Mesenchymal stem cell (in vitro differentiated cells and primary cell): Measurements from ENCODE around the gene HES1.

Experiments used
- DNase-seq: peaks from one replicate; pipeline ENCODE4 v3.0.0-alpha.2; 2013
- H2AFZ ChIP-seq: one replicate; pipeline ENCODE4 v1.6.1; 2013; ENCODE audit warnings: low read depth, mild to moderate bottlenecking, control low read depth, inconsistent platforms, low read length, moderate library complexity
- H2AK5ac ChIP-seq: 2 replicates; pipeline ENCODE4 v1.6.1; 2013; ENCODE audit warnings: low read length, moderate library complexity, mild to moderate bottlenecking, inconsistent platforms; ENCODE audit not compliant: severe bottlenecking
- H2BK120ac ChIP-seq: one replicate; pipeline ENCODE4 v1.6.1; 2013; ENCODE audit warnings: low read depth, mild to moderate bottlenecking, inconsistent platforms, low read length, moderate library complexity
- H2BK12ac ChIP-seq, 2 experiments: one replicate each; pipeline ENCODE4 v1.6.1; 2013; ENCODE audit warnings: inconsistent platforms in 2 of 2, low read length in 2 of 2, mild to moderate bottlenecking in 2 of 2, moderate library complexity in 2 of 2, control low read depth in 1 of 2
- H2BK15ac ChIP-seq: one replicate; pipeline ENCODE4 v1.6.1; 2013; ENCODE audit warnings: mild to moderate bottlenecking, low read depth, inconsistent platforms; ENCODE audit not compliant: poor library complexity, severe bottlenecking
- H2BK5ac ChIP-seq: 2 replicates; pipeline ENCODE4 v1.6.1; 2013; ENCODE audit warnings: low read depth, mild to moderate bottlenecking, low read length, control low read depth, inconsistent platforms; ENCODE audit not compliant: poor library complexity, severe bottlenecking
- H3K14ac ChIP-seq, 2 experiments: one replicate each; pipeline ENCODE4 v1.6.1; 2013; ENCODE audit warnings: inconsistent platforms in 2 of 2, low read length in 2 of 2, control low read depth in 1 of 2, mild to moderate bottlenecking in 1 of 2, moderate library complexity in 1 of 2
- H3K18ac ChIP-seq, 2 experiments: one replicate each; pipeline ENCODE4 v1.6.1; 2013; ENCODE audit warnings: inconsistent platforms in 2 of 2, low read length in 2 of 2, control low read depth in 1 of 2, low read depth in 1 of 2, mild to moderate bottlenecking in 1 of 2
- H3K23ac ChIP-seq, 2 experiments: one replicate each; pipeline ENCODE4 v1.6.1; 2013; ENCODE audit warnings: inconsistent platforms in 2 of 2, low read length in 2 of 2, mild to moderate bottlenecking in 2 of 2, moderate library complexity in 2 of 2, control low read depth in 1 of 2
- H3K27ac ChIP-seq: 2 replicates; pipeline ENCODE4 v1.5.1; 2013; ENCODE audit warnings: mild to moderate bottlenecking, moderate library complexity, low read length, control low read depth, inconsistent platforms; ENCODE audit not compliant: poor library complexity, severe bottlenecking
- H3K27me3 ChIP-seq, 2 experiments: 2 replicates each; pipeline versions ENCODE4 v1.6.1 to v1.7.0; 2013; ENCODE audit warnings: low read length in 2 of 2, mild to moderate bottlenecking in 2 of 2, moderate library complexity in 2 of 2, control low read depth in 1 of 2, inconsistent platforms in 1 of 2; ENCODE audit not compliant: control insufficient read depth in 1 of 2, insufficient read depth in 1 of 2
- H3K36me3 ChIP-seq, 2 experiments: 2 replicates each; pipeline versions ENCODE4 v1.6.1 to v1.7.0; 2013; ENCODE audit warnings: low read length in 2 of 2, control low read depth in 1 of 2, inconsistent platforms in 1 of 2, low read depth in 1 of 2, mild to moderate bottlenecking in 1 of 2; ENCODE audit not compliant: insufficient read depth in 2 of 2, control insufficient read depth in 1 of 2
- H3K4ac ChIP-seq, 2 experiments: one replicate each; pipeline ENCODE4 v1.6.1; 2013; ENCODE audit warnings: inconsistent platforms in 2 of 2, low read length in 2 of 2, mild to moderate bottlenecking in 2 of 2, moderate library complexity in 2 of 2, control low read depth in 1 of 2, low read depth in 1 of 2
- H3K4me1 ChIP-seq: 2 replicates; pipeline ENCODE4 v1.6.1; 2013; ENCODE audit warnings: low read depth, low read length, control low read depth; ENCODE audit not compliant: control insufficient read depth, insufficient read depth
- H3K4me2 ChIP-seq: 2 replicates; pipeline ENCODE4 v1.6.1; 2013; ENCODE audit warnings: low read length, mild to moderate bottlenecking, inconsistent platforms; ENCODE audit not compliant: poor library complexity, severe bottlenecking
- H3K4me3 ChIP-seq, 2 experiments: 2 replicates each; pipeline versions ENCODE4 v1.5.1 to v1.7.0; 2013; ENCODE audit warnings: low read length in 2 of 2, mild to moderate bottlenecking in 2 of 2, control low read depth in 1 of 2, low read depth in 1 of 2; ENCODE audit not compliant: insufficient read depth in 1 of 2
- H3K79me1 ChIP-seq: replicated peaks from 2 replicates; pipeline ENCODE4 v1.6.1; 2013; ENCODE audit warnings: mild to moderate bottlenecking, control low read depth, low read length, inconsistent platforms; ENCODE audit not compliant: poor library complexity, severe bottlenecking
- H3K9ac ChIP-seq: 2 replicates; pipeline ENCODE4 v1.7.0; 2013; ENCODE audit warnings: mild to moderate bottlenecking, low read length, moderate library complexity
- H3K9me3 ChIP-seq: 2 replicates; pipeline ENCODE4 v1.7.0; 2013; ENCODE audit warnings: mild to moderate bottlenecking, low read length; ENCODE audit not compliant: control insufficient read depth
- H4K8ac ChIP-seq: one replicate; pipeline ENCODE4 v1.6.1; 2013; ENCODE audit warnings: inconsistent platforms, mild to moderate bottlenecking, low read length, moderate library complexity
- H4K91ac ChIP-seq: one replicate; pipeline ENCODE4 v1.6.1; 2013; ENCODE audit warnings: mild to moderate bottlenecking, low read length, inconsistent platforms
- WGBS: methylation state at CpG from one replicate; pipeline ENCODE4 v1.1.7; 2013; ENCODE audit warnings: mixed read lengths; 5-methylcytosine and 5-hydroxymethylcytosine counted together

HES1 gene

DNA sequence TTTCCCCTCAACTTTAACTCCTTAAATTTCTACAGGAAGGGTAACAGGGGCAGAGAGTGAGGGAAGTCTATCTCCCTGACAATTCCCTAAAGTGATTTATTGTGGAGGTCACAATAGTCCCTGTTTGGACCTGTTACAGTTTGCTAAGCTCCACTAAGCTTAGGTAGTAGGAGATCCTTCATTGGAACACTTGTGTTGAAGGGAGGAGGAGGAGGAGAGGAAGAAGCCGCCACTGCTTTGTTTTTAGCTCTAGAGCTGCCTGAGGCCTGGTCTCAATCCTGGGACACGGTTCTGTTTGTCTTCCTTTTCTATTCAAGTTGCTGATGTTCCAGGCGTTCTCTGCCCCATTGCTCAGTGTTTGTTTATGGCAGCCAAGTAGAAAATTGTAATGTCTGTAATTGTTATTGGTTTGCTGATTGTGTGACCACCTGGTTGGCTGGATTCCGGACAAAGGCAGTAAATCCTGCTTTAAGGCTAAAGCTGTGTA is 48.4 kb downstream of the HES1 start:
- Histone ChIP-seq H3K4me1 (no peaks in the 10 kb centered on the region), H2BK5ac (no peak overlapping the region), H3K27me3 (peaks cover 15 to 33% of the 10 kb centered on the region in 2 experiments), H3K9me3 (no peaks in the 10 kb centered on the region), H3K14ac (peak overlapping the region in 1 of 2 experiments; percentile 12), H3K27ac (no peak overlapping the region), H4K91ac (no peak overlapping the region), H3K18ac (peak overlapping the region in 1 of 2 experiments; percentile 72), H3K4me3 (no peak overlapping the region), H2BK12ac (peak overlapping the region in 1 of 2 experiments; percentile 78), H3K23ac (no peak overlapping the region), H2BK15ac (no peak overlapping the region), H3K9ac (no peak overlapping the region), H4K8ac (peak overlapping the region; percentile 10), H3K4ac (peak overlapping the region in 1 of 2 experiments; percentile 35), H2AFZ (no peak overlapping the region), H3K79me1 (no peaks in the 10 kb centered on the region), H3K36me3 (no peaks in the 10 kb centered on the region), H2AK5ac (no peak overlapping the region), H3K4me2 (no peak overlapping the region), H2BK120ac (no peak overlapping the region)
- DNase-seq, result no peak
- 27% methylated on average over 4 of the region's 4 CpGs for WGBS

DNA sequence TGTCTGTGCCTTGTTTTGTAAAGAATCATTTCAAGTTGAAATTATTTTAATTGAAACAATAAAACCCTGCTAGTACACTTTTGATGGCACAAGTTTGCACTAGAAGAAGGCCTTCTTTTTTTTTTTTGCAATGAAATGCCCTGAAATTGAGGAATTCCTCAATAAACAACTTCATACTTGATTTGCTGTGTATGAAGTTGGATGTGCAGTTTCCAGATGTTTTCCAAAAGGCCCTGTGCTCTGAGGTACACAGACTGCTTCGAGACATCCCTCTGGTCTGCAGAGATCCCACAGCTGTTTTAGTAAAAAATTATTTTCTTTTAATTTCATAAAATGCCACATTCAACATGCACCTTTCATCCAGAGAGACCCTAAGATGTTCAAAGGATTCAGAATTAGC is 48.9 kb downstream of the HES1 start:
- no peak for DNase-seq
- Histone ChIP-seq H3K79me1 (no peaks in the 10 kb centered on the region), H3K27ac (no peak overlapping the region), H3K9me3 (no peaks in the 10 kb centered on the region), H4K91ac (no peak overlapping the region), H2BK15ac (no peak overlapping the region), H3K18ac (no peak overlapping the region), H3K4me3 (no peak overlapping the region), H2BK5ac (no peak overlapping the region), H3K36me3 (no peaks in the 10 kb centered on the region), H3K14ac (no peak overlapping the region), H2AK5ac (no peak overlapping the region), H3K4me1 (no peaks in the 10 kb centered on the region), H3K4ac (no peak overlapping the region), H4K8ac (no peak overlapping the region), H3K9ac (no peak overlapping the region), H2AFZ (no peak overlapping the region), H3K23ac (no peak overlapping the region), H3K4me2 (no peak overlapping the region), H2BK120ac (no peak overlapping the region), H3K27me3 (peaks cover 14 to 31% of the 10 kb centered on the region in 2 experiments), H2BK12ac (no peak overlapping the region)
- 89% methylated on average over 1 of the region's 1 CpG for WGBS

DNA sequence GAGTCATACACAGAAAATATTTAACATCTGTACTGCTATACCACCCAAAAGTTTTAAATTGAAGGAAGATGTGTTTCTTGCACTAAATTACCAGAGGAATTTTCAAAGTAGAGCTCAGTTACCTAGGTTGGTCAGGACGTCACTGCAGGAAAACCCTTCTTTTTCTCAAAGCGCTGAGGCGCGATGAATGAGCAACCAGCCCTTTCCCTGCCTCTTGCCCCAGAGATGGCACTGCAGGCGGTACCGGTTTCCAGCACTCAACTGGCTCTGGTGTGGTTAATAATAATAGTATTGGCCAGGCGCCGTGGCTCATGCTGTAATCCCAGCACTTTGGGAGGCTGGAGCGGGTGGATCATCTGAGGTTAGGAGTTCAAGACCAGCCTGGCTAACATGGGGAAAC is 49.3 kb downstream of the HES1 start:
- no peak overlapping the region for H2BK12ac ChIP-seq
- no peaks in the 10 kb centered on the region for H3K4me1 ChIP-seq
- H3K4ac ChIP-seq, result no peak overlapping the region
- WGBS, result 94% methylated on average over 8 of the region's 9 CpGs
- no peak for DNase-seq
- no peak overlapping the region for H3K9ac ChIP-seq
- no peak overlapping the region for H3K23ac ChIP-seq
- H3K14ac ChIP-seq, result no peak overlapping the region
- H3K27ac ChIP-seq, result no peak overlapping the region
- no peaks in the 10 kb centered on the region for H3K79me1 ChIP-seq
- peaks cover 14 to 31% of the 10 kb centered on the region in 2 experiments for H3K27me3 ChIP-seq
- H4K8ac ChIP-seq, result no peak overlapping the region
- H2BK5ac ChIP-seq, result no peak overlapping the region
- H3K4me3 ChIP-seq, result no peak overlapping the region
- no peak overlapping the region for H2AK5ac ChIP-seq
- no peak overlapping the region for H3K4me2 ChIP-seq
- H2BK120ac ChIP-seq, result peak overlapping the region; percentile 54
- H3K9me3 ChIP-seq, result no peaks in the 10 kb centered on the region
- H4K91ac ChIP-seq, result no peak overlapping the region
- H2BK15ac ChIP-seq, result no peak overlapping the region
- no peak overlapping the region for H3K18ac ChIP-seq
- H3K36me3 ChIP-seq, result no peaks in the 10 kb centered on the region
- no peak overlapping the region for H2AFZ ChIP-seq

DNA sequence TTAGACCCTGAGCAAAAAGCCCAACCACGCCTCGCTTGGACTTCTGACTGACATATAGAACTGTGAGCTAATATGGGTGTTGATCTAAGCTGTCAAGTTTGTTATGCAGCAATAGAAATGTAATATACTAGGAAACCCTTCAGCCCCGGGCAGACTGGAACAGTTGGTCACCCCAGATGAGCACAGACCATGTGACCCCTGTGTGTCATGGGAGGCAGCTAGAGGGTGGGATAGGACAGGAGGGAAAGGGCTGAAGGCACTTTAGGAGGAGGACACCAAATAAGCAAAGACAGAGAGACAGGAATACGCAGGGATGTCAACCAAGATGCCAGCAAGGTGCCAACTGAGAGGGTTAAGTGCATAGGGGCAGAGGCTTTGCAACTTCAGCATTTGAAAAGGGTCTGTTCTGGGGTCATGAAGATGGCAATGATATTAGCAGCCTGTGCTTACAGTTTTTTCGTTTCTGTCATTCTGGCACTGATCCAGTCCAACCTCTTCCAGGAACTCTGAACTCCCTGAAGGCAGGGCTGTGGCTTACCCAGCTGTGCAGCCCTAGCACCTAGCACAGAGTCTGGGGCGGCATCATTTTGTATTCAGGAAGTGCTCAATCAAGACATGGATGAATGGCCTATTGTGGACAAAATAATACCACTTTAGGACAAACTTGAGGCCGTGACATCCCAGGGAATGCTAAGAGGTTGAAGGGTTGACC is 51.4 kb downstream of the HES1 start:
- DNase-seq, result no peak
- H3K9me3 ChIP-seq, result no peaks in the 10 kb centered on the region
- no peaks in the 10 kb centered on the region for H3K79me1 ChIP-seq
- peak overlapping the region; percentile 12 for H2BK15ac ChIP-seq
- no peak overlapping the region for H2AK5ac ChIP-seq
- H2BK12ac ChIP-seq, result no peak overlapping the region
- H3K23ac ChIP-seq, result no peak overlapping the region
- no peak overlapping the region for H4K8ac ChIP-seq
- no peak overlapping the region for H3K14ac ChIP-seq
- H3K4me2 ChIP-seq, result no peak overlapping the region
- no peak overlapping the region for H2BK5ac ChIP-seq
- H3K27ac ChIP-seq, result no peak overlapping the region
- no peak overlapping the region for H3K4me3 ChIP-seq
- peaks cover 4 to 32% of the 10 kb centered on the region in 2 experiments for H3K27me3 ChIP-seq
- 82% methylated on average over 7 of the region's 7 CpGs for WGBS
- H3K4ac ChIP-seq, result no peak overlapping the region
- H3K36me3 ChIP-seq, result no peaks in the 10 kb centered on the region
- H3K4me1 ChIP-seq, result no peaks in the 10 kb centered on the region
- H3K9ac ChIP-seq, result no peak overlapping the region
- H4K91ac ChIP-seq, result peak overlapping the region; percentile 74
- no peak overlapping the region for H2AFZ ChIP-seq
- H2BK120ac ChIP-seq, result no peak overlapping the region
- H3K18ac ChIP-seq, result peak overlapping the region; percentile 28 to 74
